Pancreas (tissue), 10 donors: Measurements from ENCODE around the gene LCN1. TPM values are rescaled to one million over a fixed set of nuclear protein-coding genes. Genes with fewer than 3 reads are reported as not detected.
A peak's percentile ranks its signal among the peaks of the same experiment; 100 is the strongest.

Source experiments
- ATAC-seq, 4 donors: fragments of 200-7000 bp; cut with Tn5 transposase; one replicate each; pipeline versions ENCODE4 v1.8.0 to v1.9.1; 2020; ENCODE audit warnings: mild to moderate bottlenecking in 4 of 4, moderate library complexity in 4 of 4
- DNase-seq, 6 donors: peaks; one replicate each; pipeline ENCODE4 v3.0.0-alpha.2; 2020
- FAIRE-seq: peaks from 2 replicates; lab custom pipeline; 2012; peaks lifted over from hg19 to GRCh38; lab: Jason Lieb, UNC
- H3K27ac ChIP-seq, 4 donors: fragments of 200-600 bp; sonication (generic); 1 replicate in 3 of 4; 2 replicates in 1 of 4; pipeline versions ENCODE4 v1.5.0 to v1.8.0; 2020
- H3K27me3 ChIP-seq, 4 donors: fragments of 200-600 bp; one replicate each; pipeline ENCODE4 v1.8.0; 2021
- H3K36me3 ChIP-seq, 3 donors: fragments of 200-600 bp; sonication (generic) in 1 of 3; one replicate each; pipeline versions ENCODE4 v1.5.0 to v1.8.0; 2020 to 2021
- H3K4me1 ChIP-seq, 3 donors: fragments of 200-600 bp; one replicate each; pipeline ENCODE4 v1.8.0; 2021
- H3K4me3 ChIP-seq, 4 donors: fragments of 200-600 bp; sonication (generic) in 2 of 4; one replicate each; pipeline versions ENCODE4 v1.5.0 to v1.8.0; 2020 to 2021
- H3K9me3 ChIP-seq, 4 donors: fragments of 200-600 bp; one replicate each; pipeline ENCODE4 v1.8.0; 2021
- CTCF ChIP-seq, 4 donors: fragments of 200-600 bp; sonication (generic) in 3 of 4; IDR thresholded peaks; one replicate each; pipeline versions ENCODE4 v1.5.0 to v1.8.0; 2021; ENCODE audit warnings: antibody characterized with exemption in 4 of 4
- WGBS, 2 donors: extraction: QIAGEN DNeasy Blood & Tissue Kit; methylation state at CpG; one replicate each; pipeline ENCODE4 v1.1.7; 2013; 5-methylcytosine and 5-hydroxymethylcytosine counted together
- intact Hi-C, 3 donors: fragments of 100-400 bp; cut with DNase I; formaldehyde crosslinking; loops; one replicate each; pipeline versions ENCODE4 v1.11.1 to v1.14.2; 2022
- polyA plus RNA-seq, 2 donors: library from polyadenylated mRNA; stranded (reverse); fragments of 200-250 nt; gene quantifications; one replicate each; pipeline ENCODE4 v1.2.3, GENCODE V29; 2013
- total RNA-seq, 6 donors: library from RNA; stranded (reverse); fragmentation: NEBNext Ultra II Directional in 4 of 6; extraction: Animal tissue kit (Norgen Biotek cat#: 25700) in 4 of 6; gene quantifications; one replicate each; pipeline versions ENCODE4 v1.2.1 to v1.2.4, GENCODE V29; 2021 to 2023
- donor health status: healthy with polysubstance abuse.
- donor health status: DM: no; HTN: no; CAD: no; lungs with moderate emphysema.
- donor health status: DM: no; HTN: no; CAD: no.
- donor health status: control.
- donor health status: control.
- donor health status: Bipolar disorder and iron deficiency.
- donor health status: DM: yes; HTN: yes; CAD: no.
- donor health status: DM: no; HTN: no; CAD: no.
- donor health status: DM: no; HTN: no; CAD: no.
- donor health status: DM: yes; HTN: yes; CAD: no.

The LCN1 gene
- total and polyA plus RNA-seq, 8 donors, result not detected

GRCh38 chr9:135498381-135499126 lies 22.7 kb upstream of the LCN1 start:
- intact Hi-C loops, result no loop called here
- no peak for FAIRE-seq
- 72 to 82% methylated on average over 15 of the region's 15 CpGs for WGBS, 2 donors
- no peak for TF ChIP-seq CTCF (IDR thresholded peaks at IDR 0.05)
- H3K9me3 ChIP-seq, result no peaks in the 10 kb centered on the region
- H3K4me3 ChIP-seq, result peak overlapping the region in 1 of 4 donors; percentile 98
- H3K4me1 ChIP-seq, result peaks cover 0 to 11% (median 3%) of the 10 kb centered on the region in 3 donors
- no peaks in the 10 kb centered on the region for H3K27me3 ChIP-seq
- peaks cover 0 to 3% (median 2%) of the 10 kb centered on the region in 3 donors for H3K36me3 ChIP-seq
- peak overlapping the region in 1 of 4 donors; percentile 55 for H3K27ac ChIP-seq
- no peak for ATAC-seq
- DNase-seq, result peak in 2 of 6 donors; percentile 39 to 62

- ATAC-seq, result peak; percentile 88 to 94 (median 90)
- no peak for TF ChIP-seq CTCF (IDR thresholded peaks at IDR 0.05)
- Histone ChIP-seq H3K27me3 (no peaks in the 10 kb centered on the region), H3K9me3 (no peaks in the 10 kb centered on the region), H3K36me3 (peaks cover 2 to 12% (median 7%) of the 10 kb centered on the region in 3 donors), H3K4me3 (peak overlapping the region; percentile 86 to 98 (median 90)), H3K27ac (peak overlapping the region; percentile 55 to 75 (median 70)), H3K4me1 (peaks cover 0 to 11% (median 3%) of the 10 kb centered on the region in 3 donors)
- FAIRE-seq, result no peak
- DNase-seq, result peak; percentile 95 to 99 (median 96)
- intact Hi-C loops, result no loop called here
- WGBS, 2 donors, result 0 to 1% methylated on average over 47 to 58 of the region's 58 CpGs
These were observed 21.7 kb upstream of the LCN1 start for GRCh38 chr9:135499326-135500070.

- no peaks in the 10 kb centered on the region for H3K27me3 ChIP-seq
- 0% methylated on average over 26 to 29 of the region's 29 CpGs for WGBS, 2 donors
- no peak for FAIRE-seq
- no peak for DNase-seq
- TF ChIP-seq CTCF (IDR thresholded peaks at IDR 0.05), result no peak
- H3K36me3 ChIP-seq, result peaks cover 2 to 12% (median 7%) of the 10 kb centered on the region in 3 donors
- intact Hi-C loops, result no loop called here
- peak overlapping the region; percentile 86 to 98 (median 90) for H3K4me3 ChIP-seq
- H3K27ac ChIP-seq, result peak overlapping the region; percentile 55 to 75 (median 70)
- no peaks in the 10 kb centered on the region for H3K9me3 ChIP-seq
- H3K4me1 ChIP-seq, result peaks cover 0 to 11% (median 3%) of the 10 kb centered on the region in 3 donors
- peak in 3 of 4 donors; percentile 16 to 31 (median 22) for ATAC-seq
These were observed 21.1 kb upstream of the LCN1 start for GRCh38 chr9:135500071-135500524.

GRCh38 chr9:135500525-135501260 lies 20.5 kb upstream of the LCN1 start, which contains the start of gene MRPS2:
TSS of gene MRPS2 (plus strand) at chr9:135500682. CDS start at chr9:135500711, 29 bp downstream.
- no peak for FAIRE-seq
- peak; percentile 76 to 91 (median 88) for TF ChIP-seq CTCF (IDR thresholded peaks at IDR 0.05)
- Histone ChIP-seq H3K27me3 (no peaks in the 10 kb centered on the region), H3K36me3 (peaks cover 2 to 12% (median 7%) of the 10 kb centered on the region in 3 donors), H3K4me3 (peak within 1 kb of the TSS; percentile 86 to 98 (median 90)), H3K9me3 (no peaks in the 10 kb centered on the region), H3K27ac (peak within 1 kb of the TSS; percentile 55 to 75 (median 70)), H3K4me1 (peaks cover 0 to 11% (median 3%) of the 10 kb centered on the region in 3 donors)
- WGBS, 2 donors, result 0 to 1% methylated on average over 70 to 92 of the region's 92 CpGs
- peak; percentile 82 to 96 (median 90) for DNase-seq
- peak; percentile 94 to 99 (median 95) for ATAC-seq
- intact Hi-C loops, result no loop called here
